NT2/D1 (cell line): ENCODE results near the gene RNASE2.

Source experiments
- SUZ12 ChIP-seq: IDR thresholded peaks from 2 replicates; pipeline ENCODE4 v1.6.1; 2011; ENCODE audit not compliant: insufficient read length, insufficient read depth; ENCODE audit errors: extremely low read depth
- YY1 ChIP-seq: IDR thresholded peaks from 2 replicates; pipeline ENCODE4 v1.6.1; 2011; ENCODE audit not compliant: insufficient read length, insufficient read depth

- TF ChIP-seq YY1 (no peak), SUZ12 (no peak)
Observed at GRCh38 chr14:20969336-20969735, 14.0 kb downstream of the RNASE2 start.
